ENCODE measurements around the gene PYGL.
"Not testable (repeated sequence)": the region's sequence is repeated elsewhere in the genome, so short reads cannot be mapped to it uniquely, and the experiment has no call there.

PYGL gene

GRCh38 chr14:50924843-50925242 lies 19.4 kb downstream of the PYGL start:
- DNase-seq = no peak

GRCh38 chr14:50924236-50924635 lies 20.0 kb downstream of the PYGL start:
- DNase-seq = no peak

- DNase-seq = no peak
Measured at GRCh38 chr14:50922803-50923202, 21.5 kb downstream of the PYGL start.

GRCh38 chr14:50920482-50921230 lies 23.6 kb downstream of the PYGL start:
- DNase-seq = no peak

GRCh38 chr14:50919524-50919923 lies 24.8 kb downstream of the PYGL start:
- not testable (repeated sequence) for DNase-seq

- DNase-seq = no peak
Measured at GRCh38 chr14:50917449-50917848, 26.8 kb downstream of the PYGL start.

- no peak for DNase-seq
Measured at GRCh38 chr14:50910495-50911420, 33.5 kb downstream of the PYGL start.

GRCh38 chr14:50906326-50907065 lies 37.8 kb downstream of the PYGL start:
- DNase-seq = no peak

- DNase-seq = no peak
Measured at GRCh38 chr14:50904719-50905118, 39.6 kb downstream of the PYGL start.

- no peak for DNase-seq
Measured at GRCh38 chr14:50901361-50901760, 42.9 kb downstream of the PYGL start.

GRCh38 chr14:50897658-50898175 lies 46.6 kb downstream of the PYGL start:
- DNase-seq = no peak

- DNase-seq = not testable (repeated sequence)
Measured at GRCh38 chr14:50897005-50897404, 47.3 kb downstream of the PYGL start.

GRCh38 chr14:50896421-50896820 lies 47.9 kb downstream of the PYGL start:
- not testable (repeated sequence) for DNase-seq

GRCh38 chr14:50892255-50892654 lies 52.0 kb downstream of the PYGL start:
- DNase-seq = no peak

- DNase-seq = no peak
Measured at GRCh38 chr14:50887476-50887875, 56.8 kb downstream of the PYGL start.

GRCh38 chr14:50883827-50884197 lies 60.5 kb downstream of the PYGL start:
- DNase-seq = no peak

- no peak for DNase-seq
Measured at GRCh38 chr14:50882932-50883826, 61.1 kb downstream of the PYGL start.

GRCh38 chr14:50875359-50876070 lies 68.8 kb downstream of the PYGL start:
- DNase-seq = peak; percentile 86

GRCh38 chr14:50874757-50875156 lies 69.5 kb downstream of the PYGL start:
- no peak for DNase-seq

GRCh38 chr14:50871914-50872732 lies 72.2 kb downstream of the PYGL start, which contains the start of gene ABHD12B:
ABHD12B (plus strand) TSS chr14:50872053; CDS start chr14:50872175, 122 bp downstream.
- no peak for DNase-seq

All from activated CD4-positive, alpha-beta T cell treated with anti-CD3 and anti-CD28 coated beads, Interleukin-10, Interleukin-2, amounts not matched to agents 100 ng/mL and 50 ng/mL, durations not matched to agents 16 hours and 8 hours (primary cell).